Activated CD8-positive, alpha-beta memory T cell treated with anti-CD3 and anti-CD28 coated beads, Interleukin-2, amount 10 ng/mL, durations not matched to agents 7 days and 5 days (primary cell): ENCODE results near the gene PSG6. TPM values are rescaled to one million over a fixed set of nuclear protein-coding genes. Genes with fewer than 3 reads are reported as not detected.
"Not testable (repeated sequence)": the region's sequence is repeated elsewhere in the genome, so short reads cannot be mapped to it uniquely, and the experiment has no call there.

ENCODE experiments used
- ATAC-seq: fragments of 150-1000 bp; cut with Tn5 transposase; one replicate; pipeline ENCODE4 v1.10.0; 2021; ENCODE audit warnings: moderate library complexity
- CTCF ChIA-PET: fragments of 350-600 bp; sonication (Branson Sonifier 250); formaldehyde crosslinking; loops from one replicate; lab custom pipeline; 2021; ENCODE audit warnings: antibody characterized with exemption; lab: Charles Lee
- DNase-seq: peaks from one replicate; pipeline ENCODE4 v3.0.0-alpha.2; 2020
- H3K27ac Mint-ChIP-seq: one replicate; pipeline ENCODE4 v1.8.0; 2021; ENCODE audit warnings: mild to moderate bottlenecking, mixed read lengths
- H3K27me3 Mint-ChIP-seq: one replicate; pipeline ENCODE4 v1.8.0; 2021; ENCODE audit warnings: mixed read lengths
- H3K36me3 Mint-ChIP-seq: one replicate; pipeline ENCODE4 v1.8.0; 2021; ENCODE audit warnings: mild to moderate bottlenecking, mixed read lengths
- H3K4me1 Mint-ChIP-seq: one replicate; pipeline ENCODE4 v1.8.0; 2021; ENCODE audit warnings: mixed read lengths
- H3K4me3 Mint-ChIP-seq: one replicate; pipeline ENCODE4 v1.8.0; 2021; ENCODE audit warnings: mild to moderate bottlenecking, moderate library complexity, mixed read lengths
- H3K9me3 Mint-ChIP-seq: one replicate; pipeline ENCODE4 v1.8.0; 2022; ENCODE audit warnings: low read depth, mixed read lengths
- total RNA-seq, 2 experiments: library from RNA; stranded (reverse); gene quantifications; one replicate each; pipeline ENCODE4 v1.2.3, GENCODE V29; 2021

Gene PSG6
- total RNA-seq, 2 experiments from 2014 or later, result not detected

GRCh38 chr19:42856866-42857543 is 60.7 kb downstream of the PSG6 start:
- H3K9me3 Mint-ChIP-seq, CTCF ChIA-PET, ATAC-seq, H3K36me3 Mint-ChIP-seq, H3K27me3 Mint-ChIP-seq, H3K4me1 Mint-ChIP-seq, H3K4me3 Mint-ChIP-seq, DNase-seq, H3K27ac Mint-ChIP-seq: not testable (repeated sequence)

DNA sequence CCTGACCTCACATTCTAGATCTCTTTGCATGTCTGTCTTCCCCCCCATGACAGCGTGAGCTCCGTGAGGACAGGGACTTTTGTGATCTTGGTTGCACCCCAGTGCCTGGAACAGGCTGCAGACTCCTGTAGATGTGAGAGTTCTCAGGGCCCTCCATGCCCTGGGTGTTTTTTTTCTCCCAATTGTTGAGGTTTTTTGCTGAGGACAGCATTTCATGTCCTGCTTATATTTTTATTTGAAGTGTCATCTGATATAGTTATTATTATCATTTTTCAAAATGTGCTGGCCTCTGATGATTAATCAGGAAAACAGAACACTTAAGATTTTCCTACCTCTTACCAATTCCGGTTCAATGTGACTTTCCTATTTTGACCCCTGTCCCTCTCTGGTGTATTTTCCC is 62.9 kb downstream of the PSG6 start:
- DNase-seq, H3K4me3 Mint-ChIP-seq, H3K36me3 Mint-ChIP-seq, ATAC-seq, H3K9me3 Mint-ChIP-seq, H3K27me3 Mint-ChIP-seq, CTCF ChIA-PET, H3K4me1 Mint-ChIP-seq, H3K27ac Mint-ChIP-seq: not testable (repeated sequence)

GRCh38 chr19:42853231-42853630 is 64.5 kb downstream of the PSG6 start:
- H3K27me3 Mint-ChIP-seq, H3K4me1 Mint-ChIP-seq, H3K9me3 Mint-ChIP-seq, H3K4me3 Mint-ChIP-seq, CTCF ChIA-PET, DNase-seq, ATAC-seq, H3K27ac Mint-ChIP-seq, H3K36me3 Mint-ChIP-seq: not testable (repeated sequence)

GRCh38 chr19:42852821-42853220 is 64.9 kb downstream of the PSG6 start:
- H3K9me3 Mint-ChIP-seq, H3K27ac Mint-ChIP-seq, H3K36me3 Mint-ChIP-seq, DNase-seq, CTCF ChIA-PET, H3K4me3 Mint-ChIP-seq, H3K27me3 Mint-ChIP-seq, ATAC-seq, H3K4me1 Mint-ChIP-seq: not testable (repeated sequence)

Other genes starting within 250 kb of the PSG6 start
- gene PSG3, start 177.4 kb downstream of the PSG6 start, total RNA-seq, result not detected
- not detected for gene PSG8, start 152.2 kb downstream of the PSG6 start, total RNA-seq
- not detected for gene PSG1, start 38.2 kb downstream of the PSG6 start, total RNA-seq
- gene PSG7, start 19.3 kb upstream of the PSG6 start, total RNA-seq, result not detected
- not detected for gene PSG11, start 108.6 kb upstream of the PSG6 start, total RNA-seq
- gene PSG2, start 164.8 kb upstream of the PSG6 start, total RNA-seq, result not detected